A549 (cell line): ENCODE results near the gene ARIH2. TPM values are rescaled to one million over a fixed set of nuclear protein-coding genes. Genes with fewer than 3 reads are reported as not detected.

Experiments
- ATAC-seq, 2 experiments: fragments of 200-7000 bp in 1 of 2; fragments of >200 bp in 1 of 2; cut with Nextera tagmentation in 1 of 2; cut with Tn5 transposase in 1 of 2; 3 replicates each; pipeline versions ENCODE4 v1.8.0 to v1.9.1; 2018 to 2020; ENCODE audit warnings: mild to moderate bottlenecking in 1 of 2, moderate library complexity in 1 of 2
- CTCF ChIA-PET: fragments of 300-600 bp; sonication (Branson Sonifier 250); formaldehyde crosslinking; extraction: SDS; loops from one replicate; lab custom pipeline; 2021; ENCODE audit warnings: antibody characterized with exemption, inconsistent platforms; lab: Yijun Ruan, JAX
- POLR2A ChIA-PET: fragments of 350-600 bp; formaldehyde crosslinking; extraction: SDS; loops from one replicate; lab custom pipeline; 2021; ENCODE audit warnings: antibody characterized with exemption, inconsistent platforms; lab: Yijun Ruan, JAX
- DNase-seq, 2 experiments: peaks; one replicate each; pipeline versions ENCODE4 v3.0.0 to v3.0.0-alpha.2; 2011 to 2016; ENCODE audit warnings: low read depth in 1 of 2, low spot score in 1 of 2
- FAIRE-seq: peaks from 2 replicates; lab custom pipeline; 2011; peaks lifted over from hg19 to GRCh38; lab: Jason Lieb, UNC
- H3K27ac ChIP-seq, 2 experiments: fragments of >200 bp; sonication (Bioruptor Twin); formaldehyde crosslinking; 3 replicates each; pipeline ENCODE4 v1.5.1; 2016 to 2017
- H3K4me1 ChIP-seq: fragments of >200 bp; sonication (Bioruptor Twin); formaldehyde crosslinking; 3 replicates; pipeline ENCODE4 v1.6.1; 2016
- H3K4me2 ChIP-seq: fragments of >200 bp; sonication (Bioruptor Twin); formaldehyde crosslinking; 3 replicates; pipeline ENCODE4 v1.6.1; 2016
- H3K4me3 ChIP-seq: fragments of >200 bp; sonication (Bioruptor Twin); formaldehyde crosslinking; 3 replicates; pipeline ENCODE4 v1.5.1; 2016
- H3K9me3 ChIP-seq: fragments of >200 bp; sonication (Bioruptor Twin); formaldehyde crosslinking; 3 replicates; pipeline ENCODE4 v1.6.1; 2016
- ATOH8 ChIP-seq: fragments of 250-450 bp; sonication (Bioruptor Pico); IDR thresholded peaks from 2 replicates; pipeline ENCODE4 v1.5.0; 2020; ENCODE audit warnings: low read depth, mild to moderate bottlenecking, moderate library complexity
- BHLHE40 ChIP-seq: IDR thresholded peaks from 2 replicates; pipeline ENCODE4 v1.6.1; 2012; ENCODE audit warnings: low read depth, low read length, inconsistent platforms
- CBX2 ChIP-seq: fragments of 200-600 bp; sonication (generic); IDR thresholded peaks from 2 replicates; pipeline ENCODE4 v1.6.1; 2016; ENCODE audit warnings: low read depth, mild to moderate bottlenecking, borderline replicate concordance
- CBX8 ChIP-seq: fragments of 200-600 bp; sonication (generic); IDR thresholded peaks from 2 replicates; pipeline ENCODE4 v1.6.1; 2016
- CHD2 ChIP-seq: fragments of 150-350 bp; IDR thresholded peaks from 2 replicates; pipeline ENCODE4 v1.6.1; 2014; ENCODE audit warnings: low read length; ENCODE audit not compliant: partially characterized antibody
- CHD4 ChIP-seq: fragments of 200-600 bp; sonication (generic); IDR thresholded peaks from 2 replicates; pipeline ENCODE4 v1.6.1; 2016; ENCODE audit warnings: antibody characterized with exemption, mild to moderate bottlenecking, borderline replicate concordance
- E2F6 ChIP-seq: IDR thresholded peaks from 2 replicates; pipeline ENCODE4 v1.6.1; 2012; ENCODE audit warnings: low read depth, borderline replicate concordance
- EHF ChIP-seq: fragments of 250-450 bp; sonication (Bioruptor Pico); IDR thresholded peaks from 2 replicates; pipeline ENCODE4 v1.5.0; 2020; ENCODE audit warnings: mild to moderate bottlenecking
- ELK1 ChIP-seq: fragments of 150-350 bp; IDR thresholded peaks from 2 replicates; pipeline ENCODE4 v1.6.1; 2014; ENCODE audit warnings: low read depth, mild to moderate bottlenecking, low read length
- ESRRA ChIP-seq: fragments of 150-350 bp; IDR thresholded peaks from 2 replicates; pipeline ENCODE4 v1.6.1; 2014; ENCODE audit warnings: mild to moderate bottlenecking, low read length, borderline replicate concordance
- FOXS1 ChIP-seq: fragments of 250-450 bp; sonication (Bioruptor Pico); IDR thresholded peaks from 2 replicates; pipeline ENCODE4 v1.5.0; 2020; ENCODE audit warnings: mild to moderate bottlenecking, moderate library complexity
- GATA3 ChIP-seq: IDR thresholded peaks from 2 replicates; pipeline ENCODE4 v1.6.1; 2012; ENCODE audit warnings: borderline replicate concordance
- HDAC2 ChIP-seq: fragments of 200-600 bp; sonication (generic); IDR thresholded peaks from 2 replicates; pipeline ENCODE4 v1.6.1; 2016
- HEYL ChIP-seq: fragments of 250-450 bp; sonication (Bioruptor Pico); IDR thresholded peaks from 2 replicates; pipeline ENCODE4 v1.8.0; 2021; ENCODE audit warnings: mild to moderate bottlenecking, moderate library complexity
- HMGXB4 ChIP-seq: fragments of 250-450 bp; sonication (Bioruptor Pico); IDR thresholded peaks from 2 replicates; pipeline ENCODE4 v1.5.0; 2021; ENCODE audit warnings: mild to moderate bottlenecking, moderate library complexity, borderline replicate concordance
- HOXA7 ChIP-seq: fragments of 250-450 bp; sonication (Bioruptor Pico); IDR thresholded peaks from 2 replicates; pipeline ENCODE4 v1.5.0; 2020; ENCODE audit warnings: mild to moderate bottlenecking, moderate library complexity
- HOXB13 ChIP-seq: fragments of 250-450 bp; sonication (Bioruptor Pico); IDR thresholded peaks from 2 replicates; pipeline ENCODE4 v1.5.0; 2020; ENCODE audit warnings: low read depth, mild to moderate bottlenecking, moderate library complexity
- HOXB5 ChIP-seq: fragments of 250-450 bp; sonication (Bioruptor Pico); IDR thresholded peaks from 2 replicates; pipeline ENCODE4 v1.5.0; 2020; ENCODE audit warnings: mild to moderate bottlenecking, moderate library complexity
- JUN ChIP-seq, 2 experiments: fragments of >200 bp; sonication (Bioruptor Twin); formaldehyde crosslinking; IDR thresholded peaks; 2 replicates in 1 of 2; 3 replicates in 1 of 2; pipeline ENCODE4 v1.6.1; 2016 to 2017
- KDM1A ChIP-seq: fragments of 200-600 bp; sonication (generic); IDR thresholded peaks from 2 replicates; pipeline ENCODE4 v1.6.1; 2016; ENCODE audit warnings: low read depth, mild to moderate bottlenecking
- KDM5A ChIP-seq: fragments of 200-600 bp; sonication (generic); IDR thresholded peaks from 2 replicates; pipeline ENCODE4 v1.6.1; 2016; ENCODE audit warnings: antibody characterized with exemption, mild to moderate bottlenecking
- MAFK ChIP-seq: fragments of 450-650 bp; IDR thresholded peaks from 2 replicates; pipeline ENCODE4 v1.6.1; 2014; ENCODE audit not compliant: partially characterized antibody
- MAX ChIP-seq: IDR thresholded peaks from 2 replicates; pipeline ENCODE4 v1.6.1; 2012
- NFE2L2 ChIP-seq: fragments of 150-350 bp; conservative IDR thresholded peaks from 2 replicates; pipeline ENCODE4 v1.6.1; 2014; ENCODE audit warnings: low read length
- NPAS2 ChIP-seq: fragments of 250-450 bp; sonication (Bioruptor Pico); IDR thresholded peaks from 2 replicates; pipeline ENCODE4 v1.8.0; 2022; ENCODE audit warnings: mild to moderate bottlenecking, moderate library complexity, borderline replicate concordance
- NR3C1 ChIP-seq: fragments of >200 bp; sonication (Bioruptor Twin); formaldehyde crosslinking; IDR thresholded peaks from 3 replicates; pipeline ENCODE4 v1.6.1; 2017
- RARB ChIP-seq: fragments of 250-450 bp; sonication (Bioruptor Pico); IDR thresholded peaks from 2 replicates; pipeline ENCODE4 v1.8.0; 2021; ENCODE audit warnings: mild to moderate bottlenecking, moderate library complexity
- RCOR1 ChIP-seq: fragments of 150-350 bp; IDR thresholded peaks from 2 replicates; pipeline ENCODE4 v1.6.1; 2014; ENCODE audit warnings: antibody characterized with exemption, low read length, low read depth
- RFX5 ChIP-seq: fragments of 450-650 bp; IDR thresholded peaks from 2 replicates; pipeline ENCODE4 v1.7.1; 2014; ENCODE audit warnings: antibody characterized with exemption, mild to moderate bottlenecking, moderate library complexity
- RNF2 ChIP-seq: fragments of 200-600 bp; sonication (generic); IDR thresholded peaks from 2 replicates; pipeline ENCODE4 v1.6.1; 2016; ENCODE audit warnings: low read depth, mild to moderate bottlenecking, antibody characterized with exemption, moderate library complexity, borderline replicate concordance
- SMC3 ChIP-seq: fragments of >200 bp; sonication (Bioruptor Twin); formaldehyde crosslinking; IDR thresholded peaks from 3 replicates; pipeline ENCODE4 v1.6.1; 2018; ENCODE audit warnings: inconsistent platforms
- SREBF2 ChIP-seq: fragments of 450-650 bp; IDR thresholded peaks from 2 replicates; pipeline ENCODE4 v1.6.1; 2014; ENCODE audit warnings: mild to moderate bottlenecking, moderate library complexity
- TP53 ChIP-seq: fragments of 250-450 bp; sonication (Bioruptor Pico); IDR thresholded peaks from 2 replicates; pipeline ENCODE4 v1.5.0; 2021; ENCODE audit warnings: mild to moderate bottlenecking, moderate library complexity
- USF2 ChIP-seq: fragments of 450-650 bp; IDR thresholded peaks from 2 replicates; pipeline ENCODE4 v1.6.1; 2014; ENCODE audit warnings: antibody characterized with exemption
- ZC3H11A ChIP-seq: fragments of 450-650 bp; IDR thresholded peaks from 2 replicates; pipeline ENCODE4 v1.6.1; 2014; ENCODE audit warnings: antibody characterized with exemption, mild to moderate bottlenecking
- ZFP36 ChIP-seq: fragments of 450-650 bp; IDR thresholded peaks from 2 replicates; pipeline ENCODE4 v1.6.1; 2014; ENCODE audit warnings: borderline replicate concordance; ENCODE audit not compliant: partially characterized antibody
- WGBS: methylation state at CpG from one replicate; pipeline ENCODE4 v1.1.6; 2017; ENCODE audit errors: missing lambda C conversion rate; 5-methylcytosine and 5-hydroxymethylcytosine counted together
- polyA plus RNA-seq, 4 experiments: library from polyadenylated mRNA; depleted of rRNA in 3 of 4; stranded (reverse); fragments of >200 nt; fragmentation: RNase III in 1 of 4; extraction: RNeasy Plus Mini Kit Qiagen cat#74134 plus additional on column Dnase treatment in 1 of 4; gene quantifications; 2 replicates in 3 of 4; 3 replicates in 1 of 4; pipeline ENCODE4 v1.2.3, GENCODE V29; 2011 to 2017

ARIH2 gene
- polyA plus RNA-seq, 2 of the 4 experiments (the other 2 are of a cell fraction) = 52.4 to 88.8 TPM

- peak within 1 kb of the TSS; percentile 90 to 91 for H3K27ac ChIP-seq
- H3K9me3 ChIP-seq = no peaks in the 10 kb centered on the region
- FAIRE-seq (no peak), DNase-seq (peak; percentile 47 to 91), ATAC-seq (peak; percentile 83 to 88)
- ChIA-PET POLR2A (interaction anchor here (0.6 to 1.8 kb wide), 22 partner anchors 8 to 541 kb away, joined by 3 to 28 read pairs (median 4); partner anchors contain the start of genes DAG1, LAMB2, P4HTM and QRICH1), CTCF (interaction anchor here (0.8 to 1.7 kb wide), 6 partner anchors 9 to 66 kb away, joined by 3 to 5 read pairs (median 4); partner anchors contain the start of gene QRICH1)
- peak within 1 kb of the TSS; percentile 81 for H3K4me3 ChIP-seq
- H3K4me1 ChIP-seq = peaks cover 14% of the 10 kb centered on the region
- WGBS = 3% methylated on average over 7 of the region's 55 CpGs
- peak within 1 kb of the TSS; percentile 99 for H3K4me2 ChIP-seq
- TF ChIP-seq ATOH8 (CRISPR knock-in tag) (0 out of 2 replicates have a peak, but pooled peaks have one; percentile 31), NPAS2 (CRISPR knock-in tag) (no peak), HOXB13 (CRISPR knock-in tag) (peak; percentile 59; the same call in 1 of the 2 replicates), FOXS1 (0 out of 2 replicates have a peak, but pooled peaks have one; percentile 22), CBX2 (no peak), JUN (IDR thresholded peaks at IDR 0.05) (peak; percentile 87 to 96), HMGXB4 (CRISPR knock-in tag) (peak; percentile 52; the same call in 1 of the 2 replicates), GATA3 (no peak; the same call in 1 of the 2 replicates), KDM1A (no peak), CHD4 (no peak), MAFK (no peak), ZFP36 (no peak), ZC3H11A (no peak), RNF2 (no peak), HOXB5 (CRISPR knock-in tag) (peak; percentile 86; the same call in 1 of the 2 replicates), ESRRA (no peak), RARB (CRISPR knock-in tag) (peak; percentile 81), NR3C1 (no peak), KDM5A (no peak), CBX8 (no peak; the same call in 1 of the 2 replicates), NFE2L2 (no peak), CHD2 (no peak), SREBF2 (no peak), TP53 (CRISPR knock-in tag) (peak; percentile 90; the same call in 1 of the 2 replicates), RCOR1 (no peak), BHLHE40 (no peak), USF2 (no peak), HEYL (CRISPR knock-in tag) (no peak), HDAC2 (no peak), HOXA7 (no peak; the same call in 1 of the 2 replicates), MAX (peak; percentile 94), SMC3 (no peak), EHF (CRISPR knock-in tag) (no peak), E2F6 (peak; percentile 84), ELK1 (no peak), RFX5 (no peak)
Measured at GRCh38 chr3:49028673-49029562, 110.3 kb downstream of the ARIH2 start, which contains the start of gene IMPDH2. Gene IMPDH2, minus strand, starts transcription at chr3:49029398. Its CDS starts 48 bp downstream, at chr3:49029350.
